Peyer's patch (tissue), 4 donors: Measurements from ENCODE around the gene HAPSTR1.

Experiments
- CTCF ChIP-seq, 6 experiments: fragments of 450-650 bp in 4 of 6; fragments of 200-600 bp in 2 of 6; sonication (generic) in 1 of 6; IDR thresholded peaks; one replicate each; pipeline ENCODE4 v1.5.1; 2017 to 2019; ENCODE audit warnings: antibody characterized with exemption in 6 of 6, mild to moderate bottlenecking in 3 of 6, moderate library complexity in 1 of 6
- POLR2A ChIP-seq, 2 donors: fragments of 450-650 bp; IDR thresholded peaks; one replicate each; pipeline ENCODE4 v1.5.1; 2017; ENCODE audit warnings: antibody characterized with exemption in 2 of 2, mild to moderate bottlenecking in 2 of 2, moderate library complexity in 2 of 2

GRCh38 chr16:9081843-9082242, 9.6 kb upstream of the HAPSTR1 start:
- TF ChIP-seq POLR2A (IDR thresholded peaks at IDR 0.05) (no peak), CTCF (IDR thresholded peaks at IDR 0.05) (no peak)
